Esophagus squamous epithelium (tissue), 4 donors: Measurements from ENCODE around the gene POLR2E.

ENCODE experiments used
- POLR2A ChIP-seq, 4 donors: fragments of 450-650 bp; IDR thresholded peaks; one replicate each; pipeline ENCODE4 v1.6.1; 2017; ENCODE audit warnings: antibody characterized with exemption in 4 of 4, mild to moderate bottlenecking in 4 of 4, moderate library complexity in 3 of 4
- TF ChIP-seq, protein P1 (sequence below), 6 experiments: fragments of 450-650 bp in 4 of 6; fragments of 200-600 bp in 2 of 6; sonication (generic) in 2 of 6; IDR thresholded peaks; one replicate each; pipeline ENCODE4 v1.5.1; 2016 to 2019; ENCODE audit warnings: antibody characterized with exemption in 6 of 6, mild to moderate bottlenecking in 4 of 6, moderate library complexity in 4 of 6

- TF ChIP-seq, protein P1, sequence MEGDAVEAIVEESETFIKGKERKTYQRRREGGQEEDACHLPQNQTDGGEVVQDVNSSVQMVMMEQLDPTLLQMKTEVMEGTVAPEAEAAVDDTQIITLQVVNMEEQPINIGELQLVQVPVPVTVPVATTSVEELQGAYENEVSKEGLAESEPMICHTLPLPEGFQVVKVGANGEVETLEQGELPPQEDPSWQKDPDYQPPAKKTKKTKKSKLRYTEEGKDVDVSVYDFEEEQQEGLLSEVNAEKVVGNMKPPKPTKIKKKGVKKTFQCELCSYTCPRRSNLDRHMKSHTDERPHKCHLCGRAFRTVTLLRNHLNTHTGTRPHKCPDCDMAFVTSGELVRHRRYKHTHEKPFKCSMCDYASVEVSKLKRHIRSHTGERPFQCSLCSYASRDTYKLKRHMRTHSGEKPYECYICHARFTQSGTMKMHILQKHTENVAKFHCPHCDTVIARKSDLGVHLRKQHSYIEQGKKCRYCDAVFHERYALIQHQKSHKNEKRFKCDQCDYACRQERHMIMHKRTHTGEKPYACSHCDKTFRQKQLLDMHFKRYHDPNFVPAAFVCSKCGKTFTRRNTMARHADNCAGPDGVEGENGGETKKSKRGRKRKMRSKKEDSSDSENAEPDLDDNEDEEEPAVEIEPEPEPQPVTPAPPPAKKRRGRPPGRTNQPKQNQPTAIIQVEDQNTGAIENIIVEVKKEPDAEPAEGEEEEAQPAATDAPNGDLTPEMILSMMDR (IDR thresholded peaks at IDR 0.05) = no peak
- TF ChIP-seq POLR2A (IDR thresholded peaks at IDR 0.05) = no peak
Observed at GRCh38 chr19:1061987-1062386, 33.2 kb downstream of the POLR2E start.
